Ramos (cell line): ENCODE measurements around the gene SHROOM2.

ENCODE experiments used
- in situ Hi-C: fragments of 300-500 bp; cut with MboI; formaldehyde crosslinking; loops from one replicate; pipeline ENCODE4 v1.14.3; 2022; ENCODE audit warnings: low sequenced_read_pairs; ENCODE audit not compliant: unreplicated experiment

SHROOM2 gene

GRCh38 chrX:9884031-9884779 lies 98.0 kb downstream of the SHROOM2 start:
- in situ Hi-C loops, result loop anchor here (10.0 to 25.0 kb wide), 2 partner anchors 111 to 278 kb away; partner anchors contain the start of gene CLCN4

- in situ Hi-C loops, result loop anchor here (10.0 to 25.0 kb wide), 2 partner anchors 110 to 277 kb away; partner anchors contain the start of gene CLCN4
These were observed 98.9 kb downstream of the SHROOM2 start for GRCh38 chrX:9885150-9885549.

GRCh38 chrX:9887659-9888297 lies 101.5 kb downstream of the SHROOM2 start:
- in situ Hi-C loops, result loop anchor here (10.0 to 25.0 kb wide), 2 partner anchors 107 to 275 kb away; partner anchors contain the start of gene CLCN4

- in situ Hi-C loops, result loop anchor here (10.0 to 25.0 kb wide), 2 partner anchors 106 to 273 kb away; partner anchors contain the start of gene CLCN4
These were observed 102.8 kb downstream of the SHROOM2 start for GRCh38 chrX:9888953-9889470.

GRCh38 chrX:9890681-9891091 lies 104.5 kb downstream of the SHROOM2 start:
- in situ Hi-C loops, result loop anchor here (25.0 kb wide), 1 partner anchor 272 kb away; the partner anchor contains the start of gene CLCN4

GRCh38 chrX:9895225-9895912 lies 109.1 kb downstream of the SHROOM2 start:
- in situ Hi-C loops, result loop anchor here (25.0 kb wide), 1 partner anchor 267 kb away; the partner anchor contains the start of gene CLCN4

GRCh38 chrX:9897761-9898161 lies 111.5 kb downstream of the SHROOM2 start:
- in situ Hi-C loops, result loop anchor here (25.0 kb wide), 1 partner anchor 265 kb away; the partner anchor contains the start of gene CLCN4

- in situ Hi-C loops, result loop anchor here (25.0 kb wide), 1 partner anchor 263 kb away; the partner anchor contains the start of gene CLCN4
These were observed 113.4 kb downstream of the SHROOM2 start for GRCh38 chrX:9899640-9900111.

GRCh38 chrX:9902656-9903055 lies 116.4 kb downstream of the SHROOM2 start:
- in situ Hi-C loops, result no loop called here

- in situ Hi-C loops, result no loop called here
These were observed 116.9 kb downstream of the SHROOM2 start for GRCh38 chrX:9903146-9903545.

- in situ Hi-C loops, result no loop called here
These were observed 119.1 kb downstream of the SHROOM2 start for GRCh38 chrX:9905288-9905687.

GRCh38 chrX:9905721-9906120 lies 119.5 kb downstream of the SHROOM2 start:
- in situ Hi-C loops, result no loop called here

GRCh38 chrX:9906919-9907318 lies 120.7 kb downstream of the SHROOM2 start:
- in situ Hi-C loops, result no loop called here

GRCh38 chrX:9907645-9908387 lies 121.6 kb downstream of the SHROOM2 start:
- in situ Hi-C loops, result no loop called here

- in situ Hi-C loops, result no loop called here
These were observed 123.0 kb downstream of the SHROOM2 start for GRCh38 chrX:9909254-9909653.

- in situ Hi-C loops, result no loop called here
These were observed 125.3 kb downstream of the SHROOM2 start for GRCh38 chrX:9911487-9911886.

- in situ Hi-C loops, result no loop called here
These were observed 126.3 kb downstream of the SHROOM2 start for GRCh38 chrX:9912351-9913145.

- in situ Hi-C loops, result no loop called here
These were observed 126.9 kb downstream of the SHROOM2 start for GRCh38 chrX:9913146-9913433.

GRCh38 chrX:9917861-9918260 lies 131.6 kb downstream of the SHROOM2 start:
- in situ Hi-C loops, result no loop called here
